Measurements from ENCODE around the gene ABHD10.

ABHD10 gene

DNA sequence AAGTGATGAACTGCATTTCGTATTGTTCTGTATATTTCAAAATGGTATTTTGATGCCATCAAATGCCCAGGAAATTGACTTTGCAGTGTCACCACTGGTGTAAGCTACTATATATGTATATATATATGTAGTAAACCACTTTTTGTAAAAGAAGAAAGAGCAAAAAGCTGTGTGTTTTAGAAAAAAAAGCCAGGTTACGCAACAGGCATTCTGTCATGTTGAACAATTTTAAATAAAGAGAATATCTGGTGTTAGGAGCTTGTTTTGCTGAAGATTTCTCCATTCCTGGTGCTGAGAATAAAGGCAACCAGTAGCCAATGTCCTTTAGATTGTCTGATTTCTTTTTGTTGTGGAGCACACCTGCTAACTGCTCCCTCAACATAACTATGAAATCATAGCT lies 3.7 kb upstream of the ABHD10 start:
- TF ChIP-seq SIN3A (IDR thresholded peaks at IDR 0.05; ENCODE audit: borderline replicate concordance, insufficient read depth, low read length), result no peak
- TF ChIP-seq FOXP2 (optimal IDR thresholded peaks at IDR 0.05; ENCODE audit: borderline replicate concordance, extremely low read depth, extremely low read length, insufficient read depth), result no peak
- TF ChIP-seq TAF1 (IDR thresholded peaks at IDR 0.05; ENCODE audit: borderline replicate concordance, insufficient read depth, low read length), result no peak
- TF ChIP-seq, protein P1, sequence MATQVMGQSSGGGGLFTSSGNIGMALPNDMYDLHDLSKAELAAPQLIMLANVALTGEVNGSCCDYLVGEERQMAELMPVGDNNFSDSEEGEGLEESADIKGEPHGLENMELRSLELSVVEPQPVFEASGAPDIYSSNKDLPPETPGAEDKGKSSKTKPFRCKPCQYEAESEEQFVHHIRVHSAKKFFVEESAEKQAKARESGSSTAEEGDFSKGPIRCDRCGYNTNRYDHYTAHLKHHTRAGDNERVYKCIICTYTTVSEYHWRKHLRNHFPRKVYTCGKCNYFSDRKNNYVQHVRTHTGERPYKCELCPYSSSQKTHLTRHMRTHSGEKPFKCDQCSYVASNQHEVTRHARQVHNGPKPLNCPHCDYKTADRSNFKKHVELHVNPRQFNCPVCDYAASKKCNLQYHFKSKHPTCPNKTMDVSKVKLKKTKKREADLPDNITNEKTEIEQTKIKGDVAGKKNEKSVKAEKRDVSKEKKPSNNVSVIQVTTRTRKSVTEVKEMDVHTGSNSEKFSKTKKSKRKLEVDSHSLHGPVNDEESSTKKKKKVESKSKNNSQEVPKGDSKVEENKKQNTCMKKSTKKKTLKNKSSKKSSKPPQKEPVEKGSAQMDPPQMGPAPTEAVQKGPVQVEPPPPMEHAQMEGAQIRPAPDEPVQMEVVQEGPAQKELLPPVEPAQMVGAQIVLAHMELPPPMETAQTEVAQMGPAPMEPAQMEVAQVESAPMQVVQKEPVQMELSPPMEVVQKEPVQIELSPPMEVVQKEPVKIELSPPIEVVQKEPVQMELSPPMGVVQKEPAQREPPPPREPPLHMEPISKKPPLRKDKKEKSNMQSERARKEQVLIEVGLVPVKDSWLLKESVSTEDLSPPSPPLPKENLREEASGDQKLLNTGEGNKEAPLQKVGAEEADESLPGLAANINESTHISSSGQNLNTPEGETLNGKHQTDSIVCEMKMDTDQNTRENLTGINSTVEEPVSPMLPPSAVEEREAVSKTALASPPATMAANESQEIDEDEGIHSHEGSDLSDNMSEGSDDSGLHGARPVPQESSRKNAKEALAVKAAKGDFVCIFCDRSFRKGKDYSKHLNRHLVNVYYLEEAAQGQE (IDR thresholded peaks at IDR 0.05; ENCODE audit: insufficient read depth in 1 of 2, low read depth in 2 of 2, low read length in 2 of 2), result no peak
- TF ChIP-seq POLR2AphosphoS5 (IDR thresholded peaks at IDR 0.05; ENCODE audit: low read depth, low read length), result no peak

DNA sequence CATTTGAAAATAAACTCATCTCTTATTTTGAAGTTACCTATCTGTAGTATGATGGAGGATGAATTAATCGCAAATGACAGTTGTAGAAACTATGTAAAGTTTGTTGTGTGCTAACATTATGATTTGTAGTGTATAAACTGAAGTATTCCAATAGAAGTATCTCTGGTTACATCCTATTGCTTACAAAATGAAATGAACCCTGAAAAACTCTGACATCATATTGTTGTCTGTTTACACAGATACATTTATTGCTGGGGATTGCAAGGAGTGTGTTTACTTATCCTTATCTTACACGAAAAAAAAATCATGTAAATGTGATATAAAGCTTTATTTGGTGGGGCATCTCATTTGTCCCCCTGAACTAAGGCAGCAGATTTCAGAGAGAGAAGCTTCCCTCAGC lies 2.6 kb upstream of the ABHD10 start:
- no peak for TF ChIP-seq POLR2AphosphoS5 (IDR thresholded peaks at IDR 0.05; ENCODE audit: low read depth, low read length)
- no peak for TF ChIP-seq SIN3A (IDR thresholded peaks at IDR 0.05; ENCODE audit: borderline replicate concordance, insufficient read depth, low read length)
- TF ChIP-seq TAF1 (IDR thresholded peaks at IDR 0.05; ENCODE audit: borderline replicate concordance, insufficient read depth, low read length), result no peak
- TF ChIP-seq, protein P1 (IDR thresholded peaks at IDR 0.05; ENCODE audit: insufficient read depth in 1 of 2, low read depth in 2 of 2, low read length in 2 of 2), result no peak
- TF ChIP-seq FOXP2 (optimal IDR thresholded peaks at IDR 0.05; ENCODE audit: borderline replicate concordance, extremely low read depth, extremely low read length, insufficient read depth), result no peak

DNA sequence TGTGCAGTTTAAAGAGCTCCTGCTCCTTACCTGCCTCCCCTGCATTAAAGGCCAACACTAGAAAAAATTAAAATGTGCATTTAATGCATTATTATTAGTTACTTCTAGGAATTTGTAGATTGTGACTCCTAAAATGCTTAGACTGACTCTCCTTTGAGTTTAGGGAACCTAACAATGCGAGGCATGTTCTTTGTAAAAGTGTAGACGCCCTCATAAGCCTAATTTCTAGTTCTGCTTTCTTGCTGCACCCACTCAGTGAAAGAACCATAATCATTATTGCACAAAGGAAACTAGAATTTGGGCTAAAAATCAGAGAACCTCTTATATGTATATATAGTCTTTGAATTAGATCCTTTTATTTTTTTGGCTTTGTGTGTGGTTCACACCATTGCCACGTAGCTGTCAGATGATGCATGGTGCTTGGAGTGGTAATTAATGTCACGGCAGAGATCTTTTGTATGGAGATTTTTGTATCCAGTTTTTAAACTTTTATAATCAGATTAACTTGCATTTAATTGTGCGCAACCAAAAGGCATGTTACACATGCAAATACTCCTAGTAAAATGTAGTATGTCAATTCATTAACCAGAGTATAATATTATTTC lies 710 bp downstream of the ABHD10 start:
- TF ChIP-seq TAF1 (IDR thresholded peaks at IDR 0.05; ENCODE audit: borderline replicate concordance, insufficient read depth, low read length) (no peak), POLR2AphosphoS5 (IDR thresholded peaks at IDR 0.05; ENCODE audit: low read depth, low read length) (no peak), SIN3A (IDR thresholded peaks at IDR 0.05; ENCODE audit: borderline replicate concordance, insufficient read depth, low read length) (no peak), FOXP2 (optimal IDR thresholded peaks at IDR 0.05; ENCODE audit: borderline replicate concordance, extremely low read depth, extremely low read length, insufficient read depth) (no peak)
- TF ChIP-seq, protein P1 (IDR thresholded peaks at IDR 0.05; ENCODE audit: insufficient read depth in 1 of 2, low read depth in 2 of 2, low read length in 2 of 2), result no peak

DNA sequence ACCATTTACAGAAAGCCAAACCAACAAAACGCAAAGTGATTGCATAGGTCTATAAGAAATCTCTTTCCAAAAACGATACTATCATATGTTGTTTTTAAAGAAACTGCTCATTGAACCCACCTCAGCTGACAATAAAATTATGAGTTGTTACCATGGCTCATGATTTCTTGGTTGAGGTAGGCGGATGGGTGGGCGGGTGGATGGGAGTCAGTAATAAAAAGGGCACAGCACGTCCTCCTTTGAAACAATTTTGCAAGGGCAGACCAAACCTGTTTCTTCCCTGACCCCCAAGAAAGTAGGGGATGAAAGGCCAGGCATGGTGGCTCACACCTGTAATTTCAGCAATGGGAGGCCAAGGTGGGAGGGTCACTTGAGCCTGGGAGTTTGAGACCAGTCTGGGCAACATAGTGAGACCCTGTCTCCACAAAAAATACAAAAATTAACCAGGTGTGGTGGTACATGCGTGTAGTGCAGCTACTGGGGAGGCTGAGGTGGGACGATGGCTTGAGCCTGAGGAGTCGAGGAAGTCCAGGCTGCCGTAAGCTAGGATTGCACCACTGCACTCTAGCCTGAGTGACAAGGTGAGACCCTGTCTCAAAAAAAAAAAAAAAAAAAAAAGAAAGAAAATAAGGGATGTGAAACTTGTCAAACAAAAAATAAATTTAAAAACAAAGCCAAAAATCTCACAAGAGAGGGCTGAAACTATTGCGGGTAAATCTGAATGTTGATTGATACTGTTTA lies 2.1 kb downstream of the ABHD10 start:
- TF ChIP-seq, protein P1 (IDR thresholded peaks at IDR 0.05; ENCODE audit: insufficient read depth in 1 of 2, low read depth in 2 of 2, low read length in 2 of 2), result no peak
- no peak for TF ChIP-seq FOXP2 (optimal IDR thresholded peaks at IDR 0.05; ENCODE audit: borderline replicate concordance, extremely low read depth, extremely low read length, insufficient read depth)
- no peak for TF ChIP-seq TAF1 (IDR thresholded peaks at IDR 0.05; ENCODE audit: borderline replicate concordance, insufficient read depth, low read length)
- no peak for TF ChIP-seq SIN3A (IDR thresholded peaks at IDR 0.05; ENCODE audit: borderline replicate concordance, insufficient read depth, low read length)
- TF ChIP-seq POLR2AphosphoS5 (IDR thresholded peaks at IDR 0.05; ENCODE audit: low read depth, low read length), result no peak
